A673 (cell line): Measurements from ENCODE around the gene FAM50A. TPM values are rescaled to one million over a fixed set of nuclear protein-coding genes. Genes with fewer than 3 reads are reported as not detected.

ENCODE experiments used
- BruUV-seq: library from RNA; stranded (reverse); fragments of 400-500 nt; replicated peaks from 2 replicates; lab custom pipeline; 2021; lab: Mats Ljungman, UMichigan
- CTCF ChIA-PET: fragments of 300-600 bp; sonication (Branson Sonifier 250); formaldehyde crosslinking; loops from one replicate; lab custom pipeline; 2022; ENCODE audit warnings: antibody characterized with exemption; lab: Charles Lee
- POLR2A ChIA-PET: fragments of 300-600 bp; sonication (Branson Sonifier 250); formaldehyde crosslinking; loops from one replicate; lab custom pipeline; 2022; ENCODE audit warnings: antibody characterized with exemption; ENCODE audit not compliant: low non-redundant PET; lab: Charles Lee
- DNase-seq: peaks from one replicate; pipeline ENCODE4 v3.0.0-alpha.2; 2015; ENCODE audit warnings: low spot score
- H3K27ac ChIP-seq: fragments of 200-600 bp; sonication (generic); 2 replicates; pipeline ENCODE4 v1.5.1; 2016; ENCODE audit warnings: mixed run types, low read depth, mild to moderate bottlenecking, mixed read lengths, antibody characterized with exemption, low read length; ENCODE audit not compliant: poor library complexity, severe bottlenecking
- H3K27me3 ChIP-seq: fragments of 200-600 bp; sonication (generic); replicated peaks from 2 replicates; pipeline ENCODE4 v1.6.1; 2017; ENCODE audit warnings: mixed run types, low read depth, mild to moderate bottlenecking, mixed read lengths, antibody characterized with exemption, low read length; ENCODE audit not compliant: insufficient read depth, poor library complexity
- H3K36me3 ChIP-seq: fragments of 200-600 bp; sonication (generic); 2 replicates; pipeline ENCODE4 v1.6.1; 2016; ENCODE audit warnings: mixed run types, mild to moderate bottlenecking, mixed read lengths, antibody characterized with exemption, low read length; ENCODE audit not compliant: insufficient read depth, poor library complexity, severe bottlenecking
- H3K4me1 ChIP-seq: fragments of 200-600 bp; sonication (generic); 2 replicates; pipeline ENCODE4 v1.6.1; 2017; ENCODE audit warnings: mixed run types, mild to moderate bottlenecking, mixed read lengths, antibody characterized with exemption, low read length; ENCODE audit not compliant: insufficient read depth, poor library complexity, severe bottlenecking
- H3K4me3 ChIP-seq: fragments of 200-600 bp; sonication (generic); 2 replicates; pipeline ENCODE4 v1.5.1; 2016; ENCODE audit warnings: low read depth, mixed run types, mild to moderate bottlenecking, mixed read lengths, low read length; ENCODE audit not compliant: poor library complexity, severe bottlenecking
- H3K9me3 ChIP-seq: fragments of 200-600 bp; sonication (generic); 2 replicates; pipeline ENCODE4 v1.6.1; 2016; ENCODE audit warnings: mixed run types, low read depth, mild to moderate bottlenecking, mixed read lengths, antibody characterized with exemption, low read length; ENCODE audit not compliant: poor library complexity, severe bottlenecking
- CTCF ChIP-seq: fragments of 300-800, 200-600 bp; sonication (generic); conservative IDR thresholded peaks from 2 replicates; pipeline ENCODE4 v1.5.1; 2017; ENCODE audit warnings: low read depth, mild to moderate bottlenecking, antibody characterized with exemption, low read length, moderate library complexity, mixed read lengths
- EZH2 ChIP-seq: fragments of 200-600 bp; sonication (generic); IDR thresholded peaks from 2 replicates; pipeline ENCODE4 v1.6.1; 2017; ENCODE audit warnings: borderline replicate concordance, low read depth, mild to moderate bottlenecking, mixed read lengths, antibody characterized with exemption, low read length; ENCODE audit not compliant: poor library complexity, severe bottlenecking
- intact Hi-C: fragments of 100-400 bp; cut with micrococcal nuclease; formaldehyde crosslinking; loops from one replicate; pipeline ENCODE4 v1.10.0; 2022; ENCODE audit not compliant: unreplicated experiment
- total RNA-seq: library from RNA; stranded (reverse); gene quantifications from 2 replicates; pipeline ENCODE4 v1.2.3, GENCODE V29; 2021

Gene FAM50A
- total RNA-seq, 1 experiment from 2014 or later, result 83.7 TPM

GRCh38 chrX:154462396-154462795 is 18.5 kb downstream of the FAM50A start:
- DNase-seq, result no peak
- no peaks in the 10 kb centered on the region for H3K9me3 ChIP-seq
- intact Hi-C loops, result no loop called here
- no peaks in the 10 kb centered on the region for H3K27me3 ChIP-seq
- CTCF ChIA-PET, result no interaction called here
- POLR2A ChIA-PET, result interaction anchor here (0.5 kb wide), 1 partner anchor 39 kb away, joined by 16 read pairs; no protein-coding TSS in a partner anchor
- no peak overlapping the region for H3K4me3 ChIP-seq
- no peaks in the 10 kb centered on the region for H3K4me1 ChIP-seq
- H3K27ac ChIP-seq, result no peak overlapping the region
- no TSS peak for BruUV-seq
- H3K36me3 ChIP-seq, result peaks cover 5% of the 10 kb centered on the region
- TF ChIP-seq EZH2, result no peak
- no peak for TF ChIP-seq CTCF

DNA sequence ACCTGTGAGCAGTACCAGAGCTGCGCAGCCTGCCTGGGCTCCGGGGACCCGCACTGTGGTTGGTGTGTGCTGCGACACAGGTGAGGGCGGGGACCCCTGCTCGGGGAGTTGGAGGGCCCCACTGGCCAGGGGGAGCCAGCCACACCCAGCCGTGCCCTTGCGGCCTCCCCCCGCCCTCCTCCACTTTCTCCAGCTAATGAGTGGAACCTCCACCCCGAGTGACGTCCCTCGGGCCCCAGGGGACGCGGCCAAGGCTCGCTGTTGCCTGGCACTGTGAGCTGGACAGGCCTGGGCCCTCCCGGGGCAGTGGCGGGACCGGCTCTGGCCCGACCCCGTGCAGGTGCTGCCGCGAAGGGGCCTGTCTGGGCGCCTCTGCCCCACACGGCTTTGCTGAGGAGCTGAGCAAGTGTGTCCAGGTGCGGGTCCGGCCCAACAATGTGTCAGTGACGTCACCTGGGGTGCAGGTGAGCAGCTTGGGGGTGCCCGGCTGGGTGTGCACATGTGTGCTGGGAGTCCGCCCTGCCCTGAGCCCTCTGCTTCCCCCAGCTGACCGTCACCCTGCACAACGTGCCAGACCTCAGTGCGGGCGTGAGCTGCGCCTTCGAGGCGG is 19.8 kb downstream of the FAM50A start:
- peaks cover 10% of the 10 kb centered on the region for H3K36me3 ChIP-seq
- no peaks in the 10 kb centered on the region for H3K27me3 ChIP-seq
- no peak for DNase-seq
- ChIA-PET CTCF (no interaction called here), POLR2A (no interaction called here)
- no peak for TF ChIP-seq EZH2
- TF ChIP-seq CTCF, result no peak
- H3K4me3 ChIP-seq, result no peak overlapping the region
- BruUV-seq, result no TSS peak
- no peaks in the 10 kb centered on the region for H3K9me3 ChIP-seq
- intact Hi-C loops, result no loop called here
- no peaks in the 10 kb centered on the region for H3K4me1 ChIP-seq
- no peak overlapping the region for H3K27ac ChIP-seq

GRCh38 chrX:154464806-154465365 is 20.9 kb downstream of the FAM50A start:
- Histone ChIP-seq H3K9me3 (no peaks in the 10 kb centered on the region), H3K27ac (no peak overlapping the region), H3K4me3 (no peak overlapping the region), H3K36me3 (peaks cover 10% of the 10 kb centered on the region), H3K27me3 (no peaks in the 10 kb centered on the region), H3K4me1 (no peaks in the 10 kb centered on the region)
- intact Hi-C loops, result no loop called here
- ChIA-PET CTCF (no interaction called here), POLR2A (no interaction called here)
- no TSS peak for BruUV-seq
- no peak for TF ChIP-seq CTCF
- TF ChIP-seq EZH2, result no peak
- DNase-seq, result no peak
